HG03060 (cell line): Measurements from ENCODE around the gene PIGR.

ENCODE experiments used
- ATAC-seq: cut with Tn5 transposase; IDR thresholded peaks from one replicate; pipeline ENCODE4 v1.9.1; 2021; ENCODE audit warnings: low read depth, moderate number of reproducible peaks; ENCODE audit not compliant: unreplicated experiment

The PIGR gene

DNA sequence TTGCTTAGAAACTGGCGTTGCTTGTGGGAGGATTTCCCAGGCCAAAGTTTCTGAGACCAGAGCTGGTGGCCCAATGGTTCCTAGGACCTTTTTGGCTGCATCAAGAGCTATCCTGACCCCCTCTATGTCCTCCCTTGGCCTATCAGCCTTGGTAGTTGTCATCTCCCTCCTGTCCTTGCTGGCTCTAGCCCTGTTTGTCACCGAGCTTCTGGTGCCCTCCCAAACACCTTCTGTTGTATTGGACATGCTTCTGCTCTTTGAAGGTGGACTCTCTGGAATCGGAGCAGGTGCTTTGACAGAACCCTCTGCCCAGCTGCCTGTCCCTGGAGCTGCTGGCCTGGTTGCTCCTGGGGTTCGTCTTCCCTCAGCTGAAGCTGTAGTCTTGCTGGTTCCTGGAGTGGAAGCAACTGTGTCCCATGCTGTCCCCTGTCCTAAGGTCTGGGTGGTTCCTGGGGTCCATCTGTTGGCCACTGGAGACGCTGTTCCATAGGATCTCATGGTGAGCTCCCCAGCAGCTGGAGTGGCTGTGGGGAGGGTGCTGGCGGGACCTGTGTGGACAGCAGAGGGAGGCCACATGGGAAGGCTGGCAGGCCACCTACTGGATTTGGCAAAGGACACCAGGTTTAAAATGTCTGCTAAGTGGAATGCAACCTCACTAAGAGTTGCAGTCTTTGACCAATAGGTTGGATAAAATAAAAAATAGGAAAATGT lies 14.6 kb upstream of the PIGR start:
- ATAC-seq = no peak

DNA sequence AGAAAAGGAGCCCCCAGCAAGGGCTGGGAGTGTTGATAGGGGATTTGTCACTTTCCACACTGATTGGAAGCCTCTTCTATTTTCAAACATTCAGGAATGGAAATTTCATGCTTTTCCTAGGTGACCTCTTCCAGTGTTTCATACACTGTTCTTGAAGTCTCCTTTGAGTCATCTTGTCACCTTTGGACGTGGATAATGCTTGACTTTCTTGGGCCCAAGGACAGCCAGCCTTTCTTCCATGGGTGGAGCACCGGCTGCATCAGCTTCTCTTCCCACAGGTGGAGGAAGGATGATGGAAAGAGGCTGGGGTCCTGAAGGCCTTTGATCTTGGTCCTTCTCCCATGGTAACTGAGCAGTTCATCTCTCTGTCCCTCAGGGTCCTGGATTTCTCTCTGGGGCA lies 11.9 kb upstream of the PIGR start:
- ATAC-seq = no peak

DNA sequence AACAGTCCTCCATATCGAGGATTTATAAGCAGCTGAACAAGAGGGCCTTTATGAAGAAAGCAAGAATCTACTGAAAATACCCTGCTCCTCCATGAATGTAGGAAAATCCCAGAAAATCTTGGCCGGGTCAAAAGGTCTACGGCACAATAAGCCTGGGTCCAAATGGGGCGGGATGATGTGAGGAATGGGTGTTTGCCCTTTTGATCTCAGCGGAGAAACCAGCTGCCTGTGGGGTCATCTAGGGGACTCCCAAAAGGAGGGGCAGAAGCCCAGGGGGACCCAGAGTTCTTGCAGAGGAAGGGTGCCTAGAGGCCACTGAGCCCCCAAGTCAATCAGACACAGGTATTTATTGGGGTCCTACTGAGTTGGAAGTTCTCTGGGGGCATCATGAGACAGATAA lies 11.4 kb upstream of the PIGR start:
- no peak for ATAC-seq

DNA sequence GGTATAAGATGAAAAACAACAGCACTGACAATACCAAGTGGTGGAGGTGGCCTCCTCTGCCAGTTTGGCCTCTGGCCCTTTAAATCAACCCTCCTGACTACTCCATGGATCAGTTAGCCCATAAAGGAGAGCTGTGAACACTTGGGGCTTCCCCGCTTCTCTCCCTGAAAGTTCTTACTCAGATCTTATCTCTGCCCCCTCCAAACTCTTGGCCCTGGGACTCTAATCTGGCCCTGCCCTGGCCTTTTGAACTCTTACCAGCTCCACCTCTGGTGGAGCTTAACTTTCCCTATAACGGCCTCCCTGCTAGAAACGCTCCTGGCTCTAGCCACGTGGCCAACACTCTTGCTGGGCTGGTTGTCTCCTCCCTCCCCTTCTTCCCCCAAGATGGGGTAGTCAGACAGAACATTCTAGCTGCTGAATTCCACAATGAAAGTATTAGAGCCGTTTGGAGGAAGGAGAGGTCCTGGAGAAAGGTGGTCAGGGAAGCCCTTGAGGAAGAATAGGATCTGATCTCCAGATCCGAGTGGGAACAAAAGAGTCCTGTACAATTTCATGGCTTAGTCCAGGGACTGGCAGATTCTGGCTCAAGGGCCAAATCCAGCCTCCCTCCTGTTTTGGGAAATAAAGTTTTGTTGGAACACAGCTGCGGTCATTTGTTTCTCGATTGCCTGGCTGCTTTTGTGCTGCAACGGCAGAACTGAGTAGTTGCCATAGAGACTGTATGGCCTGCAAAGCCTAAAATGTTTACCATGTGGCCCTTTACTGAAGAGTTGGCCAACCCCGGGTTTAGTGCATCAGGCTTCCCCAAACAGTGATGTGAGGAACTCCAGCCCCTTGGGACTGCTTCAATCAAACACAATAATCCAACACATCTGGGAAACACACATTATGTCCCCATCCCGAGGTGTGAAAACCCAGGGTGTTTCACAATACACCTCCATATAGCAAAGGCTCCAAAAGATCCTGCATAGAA lies 9.5 kb upstream of the PIGR start:
- no peak for ATAC-seq

DNA sequence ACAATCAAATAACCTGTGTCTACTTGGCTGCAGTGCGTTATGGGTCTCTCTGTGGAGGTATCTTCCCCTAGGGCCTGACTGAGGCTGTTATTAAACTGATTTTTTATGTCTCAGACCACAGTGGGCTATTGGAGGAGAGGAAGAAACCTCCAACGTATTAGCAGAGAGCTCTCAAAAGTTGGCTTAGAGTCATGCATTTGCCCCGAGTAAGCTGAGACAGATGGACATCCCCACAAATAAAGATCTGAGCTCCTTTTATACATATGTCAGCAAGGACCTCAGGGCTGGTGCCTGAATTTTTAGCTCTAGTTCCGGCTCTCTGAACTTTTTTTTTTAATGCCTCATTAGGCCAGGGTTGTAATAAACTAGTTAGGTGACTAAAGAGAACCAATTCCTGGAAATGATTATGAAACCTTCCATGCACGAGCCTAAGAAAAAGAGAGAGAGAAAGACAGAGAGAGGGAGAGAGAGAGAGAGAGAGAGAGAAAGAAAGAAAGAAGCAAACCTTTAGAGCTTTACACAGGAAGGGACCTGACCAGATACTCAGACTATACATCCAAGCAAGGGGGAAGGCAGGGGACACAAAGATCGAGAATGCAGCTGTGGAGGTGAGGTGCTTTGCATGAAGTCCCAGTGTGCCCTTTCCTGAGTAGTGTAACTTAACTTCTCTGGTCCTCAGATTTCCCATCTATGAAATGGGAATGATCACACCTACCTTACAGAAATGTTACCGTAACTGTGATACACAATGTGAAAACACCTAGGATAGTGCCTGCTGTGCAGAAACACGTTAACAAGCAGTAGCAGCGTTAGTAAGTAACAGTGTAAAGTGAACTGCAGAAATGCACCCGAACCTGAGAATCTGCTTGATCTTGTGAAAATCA lies 8.4 kb upstream of the PIGR start:
- ATAC-seq = no peak

DNA sequence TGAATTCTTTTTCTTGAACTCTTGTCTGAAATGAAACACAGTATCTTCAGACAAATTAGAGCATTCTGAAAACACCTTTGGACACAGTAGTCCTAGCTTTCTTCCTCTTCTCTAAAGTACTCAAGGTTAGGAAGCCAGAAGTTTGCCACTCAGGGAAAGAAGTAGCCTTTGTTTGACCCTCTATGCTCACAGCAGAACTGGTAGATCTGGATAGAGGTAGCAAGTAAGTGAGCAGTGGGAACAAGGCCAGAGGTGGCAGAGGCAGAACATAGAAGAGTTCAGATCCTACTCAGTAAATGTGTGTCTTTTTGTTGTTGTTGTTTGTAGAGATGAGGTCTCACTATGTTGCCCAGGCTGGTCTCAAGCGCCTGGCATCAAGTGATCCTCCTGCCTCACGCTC lies 7.4 kb upstream of the PIGR start:
- no peak for ATAC-seq

DNA sequence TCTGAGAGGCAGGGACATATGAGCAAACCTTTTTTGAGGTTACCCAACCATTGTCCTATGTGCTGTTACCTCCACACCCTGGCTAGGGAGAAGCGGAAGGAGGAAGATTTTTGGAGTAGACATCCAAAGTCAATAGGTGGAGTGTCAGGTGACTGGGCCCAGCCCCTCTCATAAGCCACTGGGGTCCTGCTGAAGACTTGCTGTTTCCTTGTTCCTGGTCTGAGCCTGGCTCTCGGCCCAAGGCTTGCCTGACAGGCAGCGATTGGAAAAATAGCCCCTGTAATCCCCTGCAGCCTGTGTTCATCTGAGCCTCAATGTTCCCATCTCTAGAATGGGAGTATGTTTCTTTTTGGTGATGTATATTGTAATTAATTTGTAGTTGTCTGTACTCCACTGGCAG lies 6.9 kb upstream of the PIGR start:
- ATAC-seq = no peak

DNA sequence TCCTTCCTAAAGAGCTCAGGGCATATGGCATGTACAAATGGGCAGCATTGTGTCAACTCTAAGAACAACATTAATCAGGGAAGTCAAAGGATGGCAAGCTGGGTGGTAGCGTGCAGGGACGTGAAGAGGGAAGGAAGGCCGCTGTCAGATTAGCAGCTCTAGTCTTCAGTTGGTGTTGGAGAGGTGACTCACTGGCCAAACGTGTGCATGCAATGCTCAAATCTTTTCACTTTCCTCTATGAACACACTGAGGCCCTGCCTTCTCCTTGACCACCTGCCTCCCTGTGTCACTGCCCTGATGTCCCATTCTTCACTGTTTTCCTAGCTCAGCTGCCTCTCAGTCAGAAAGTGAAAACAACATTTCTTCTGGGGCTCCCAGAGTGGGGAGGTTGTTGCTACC lies 5.9 kb upstream of the PIGR start:
- ATAC-seq = no peak

DNA sequence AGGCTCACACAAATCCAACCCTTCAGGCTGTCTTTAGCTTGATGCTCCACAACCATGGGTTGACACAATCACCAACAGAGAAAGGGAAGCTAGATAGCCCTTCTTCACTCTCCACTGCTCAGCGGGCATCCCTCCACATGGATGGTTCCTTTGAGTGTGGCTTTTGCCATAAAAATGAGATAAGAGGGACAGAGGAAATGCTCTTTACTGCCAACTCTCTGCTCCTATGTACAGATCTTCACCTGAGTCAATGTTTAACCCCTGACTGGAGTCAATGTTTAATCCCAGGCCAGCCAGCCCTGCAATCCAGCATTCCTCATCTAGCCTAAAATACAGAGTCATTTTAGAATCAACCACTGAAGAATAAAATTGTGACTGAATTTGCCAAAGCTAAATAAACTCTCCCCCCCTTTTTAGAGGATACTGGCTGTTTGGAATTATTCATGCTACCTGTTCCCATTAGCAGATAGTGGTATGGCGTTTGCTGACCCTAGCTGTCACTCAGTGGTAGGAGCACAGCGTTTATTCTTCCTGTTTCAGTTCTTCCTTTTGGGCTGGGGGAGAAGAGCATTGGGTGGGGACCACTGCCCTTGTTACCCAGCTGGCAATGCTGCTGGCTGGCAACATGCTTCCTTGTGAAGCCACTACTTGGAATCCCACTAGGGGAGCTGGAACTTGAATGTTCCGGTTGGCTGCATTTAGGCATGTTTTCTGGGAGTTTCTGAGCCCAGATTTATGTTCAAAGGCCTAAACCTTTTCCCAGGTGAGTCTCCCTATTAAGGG lies 5.2 kb upstream of the PIGR start:
- no peak for ATAC-seq

DNA sequence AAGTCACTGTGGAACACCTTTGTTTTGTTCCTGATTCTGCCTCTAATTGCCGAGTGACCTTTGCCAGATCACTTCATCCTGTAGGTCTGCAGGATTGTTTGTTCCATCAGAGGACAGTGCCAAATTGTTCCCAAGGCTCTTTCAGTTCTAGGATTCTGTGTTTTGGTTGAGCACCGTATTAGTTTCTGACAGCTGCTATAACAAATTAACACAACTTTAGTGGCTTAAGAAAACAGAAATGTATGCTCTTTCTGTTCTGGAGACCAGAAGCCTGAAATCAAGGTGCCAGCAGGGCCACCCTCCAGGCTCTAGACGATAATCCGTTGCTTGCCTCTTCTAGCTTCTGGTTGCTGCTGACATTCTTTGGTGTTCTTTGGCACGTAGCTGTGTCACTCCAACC lies 3.4 kb upstream of the PIGR start:
- no peak for ATAC-seq

DNA sequence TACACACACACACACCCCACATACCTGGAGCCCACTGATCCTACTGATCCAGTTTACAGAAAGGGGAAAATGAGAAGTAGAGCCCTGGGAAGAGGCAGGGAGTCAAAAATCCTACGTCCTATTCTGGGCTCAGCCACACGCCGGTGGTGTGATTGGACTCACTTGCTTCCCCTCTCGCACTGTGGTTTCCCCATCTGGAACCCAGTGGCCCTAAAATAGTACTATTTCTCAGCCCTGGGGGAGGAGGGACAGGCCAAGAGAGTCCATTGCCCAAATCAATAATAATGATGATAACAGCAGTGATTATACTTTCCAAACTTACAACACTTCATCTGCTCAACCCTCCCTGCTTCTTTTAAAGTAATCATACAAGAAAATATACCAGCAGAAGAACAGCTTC lies 2.9 kb upstream of the PIGR start:
- ATAC-seq = no peak

DNA sequence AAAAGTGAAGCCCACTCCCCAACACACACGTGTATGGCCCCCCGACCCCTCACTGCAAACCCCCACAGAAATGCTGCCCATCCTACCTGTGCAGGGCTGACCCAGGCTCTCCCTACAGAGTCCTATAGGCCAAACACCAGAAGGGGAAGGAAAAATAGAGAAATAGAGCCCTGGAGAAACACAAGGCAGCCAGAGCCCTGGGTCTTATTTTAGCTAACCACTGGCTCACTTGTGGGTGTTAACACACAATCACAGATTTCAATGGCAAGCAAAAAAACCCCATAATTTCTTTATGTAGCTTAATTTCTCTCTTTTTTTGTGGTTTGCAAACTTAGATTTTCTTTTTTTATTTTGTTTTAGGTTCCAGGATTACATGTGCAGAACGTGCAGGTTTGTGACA lies 989 bp upstream of the PIGR start:
- ATAC-seq = no peak

DNA sequence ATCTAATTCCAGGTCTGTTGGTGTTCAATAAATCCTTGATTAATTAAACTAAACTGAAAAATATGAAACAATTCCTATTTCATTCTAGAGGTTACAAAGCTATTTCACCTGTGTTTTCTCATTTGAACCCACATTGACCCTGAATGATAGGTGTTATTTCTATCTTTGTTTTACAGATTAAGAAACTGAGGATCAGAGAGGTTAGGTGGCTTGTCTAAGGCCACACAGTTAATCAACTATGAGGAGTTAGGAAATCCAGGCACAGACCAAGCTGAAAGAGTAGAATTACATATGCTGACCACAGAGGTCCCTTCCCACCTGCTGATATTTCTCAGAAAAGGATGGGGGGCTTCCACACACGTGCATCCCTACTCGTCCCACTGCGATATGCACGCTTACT lies 487 bp downstream of the PIGR start:
- no peak for ATAC-seq

DNA sequence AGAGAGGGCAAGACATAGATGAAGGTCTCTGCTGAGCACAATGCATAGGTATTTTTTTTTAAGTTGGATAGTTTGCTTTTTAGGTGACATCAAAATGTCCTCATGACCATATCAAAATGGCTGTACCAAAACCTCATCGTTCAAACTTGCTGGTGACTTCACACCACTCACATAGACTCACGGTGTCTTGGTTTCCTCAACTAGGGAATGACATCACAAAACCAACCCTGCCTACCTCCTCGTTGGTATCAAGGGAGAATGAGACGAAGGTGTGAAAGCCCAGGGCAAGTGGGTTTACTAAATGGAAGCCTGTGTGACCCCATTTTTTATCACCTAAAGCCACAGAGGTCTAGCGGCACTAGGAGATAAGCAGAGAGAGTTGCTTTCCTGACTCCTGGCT lies 1.6 kb downstream of the PIGR start:
- ATAC-seq = no peak

DNA sequence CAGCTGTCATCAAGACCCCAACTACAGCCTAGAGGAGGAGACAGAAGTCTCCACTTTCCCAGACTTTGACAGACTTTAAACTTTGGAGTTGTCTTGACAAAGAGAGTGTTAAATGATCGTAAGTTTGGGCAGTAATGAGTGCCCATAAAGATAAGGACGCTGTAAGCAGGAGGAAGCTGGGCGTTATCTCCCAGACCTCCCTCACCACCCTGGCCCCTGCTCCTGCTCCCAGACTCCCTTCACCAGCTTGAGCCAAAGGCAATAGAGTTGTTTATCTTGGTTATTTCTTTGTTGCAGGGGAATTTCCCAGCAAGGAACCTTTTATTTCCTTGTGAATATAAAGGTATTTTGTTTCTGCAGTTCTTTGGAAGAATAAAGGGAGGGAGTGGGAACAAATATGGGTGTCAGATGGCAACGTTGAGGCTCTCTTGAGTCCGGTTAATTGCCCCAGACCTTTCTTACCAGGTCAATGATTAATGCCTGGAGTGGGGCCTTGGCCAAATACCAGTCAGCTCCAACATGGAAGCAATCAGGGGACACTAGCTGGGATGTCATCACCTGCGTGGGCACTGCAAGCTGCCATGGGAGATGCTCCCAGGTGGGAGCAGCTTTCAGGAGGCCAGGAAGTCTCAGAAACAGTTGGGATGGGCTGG lies 4.4 kb downstream of the PIGR start:
- no peak for ATAC-seq

DNA sequence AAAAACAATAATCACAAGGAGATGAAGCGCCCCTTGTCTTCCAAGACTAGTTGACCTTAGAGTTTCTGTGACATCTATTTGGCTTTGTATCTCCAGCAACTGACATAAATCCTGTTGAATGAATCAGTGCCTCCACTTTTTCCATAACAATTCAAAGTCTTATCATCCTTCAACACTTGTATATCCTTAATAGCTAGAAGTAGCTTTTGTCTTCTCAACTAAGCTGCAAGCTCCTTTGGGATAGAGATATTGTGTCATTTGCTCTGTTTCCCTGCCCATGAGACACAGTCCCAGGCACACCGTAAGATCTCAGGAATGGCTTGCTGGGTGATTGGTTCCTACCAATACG lies 5.7 kb downstream of the PIGR start:
- ATAC-seq = no peak

DNA sequence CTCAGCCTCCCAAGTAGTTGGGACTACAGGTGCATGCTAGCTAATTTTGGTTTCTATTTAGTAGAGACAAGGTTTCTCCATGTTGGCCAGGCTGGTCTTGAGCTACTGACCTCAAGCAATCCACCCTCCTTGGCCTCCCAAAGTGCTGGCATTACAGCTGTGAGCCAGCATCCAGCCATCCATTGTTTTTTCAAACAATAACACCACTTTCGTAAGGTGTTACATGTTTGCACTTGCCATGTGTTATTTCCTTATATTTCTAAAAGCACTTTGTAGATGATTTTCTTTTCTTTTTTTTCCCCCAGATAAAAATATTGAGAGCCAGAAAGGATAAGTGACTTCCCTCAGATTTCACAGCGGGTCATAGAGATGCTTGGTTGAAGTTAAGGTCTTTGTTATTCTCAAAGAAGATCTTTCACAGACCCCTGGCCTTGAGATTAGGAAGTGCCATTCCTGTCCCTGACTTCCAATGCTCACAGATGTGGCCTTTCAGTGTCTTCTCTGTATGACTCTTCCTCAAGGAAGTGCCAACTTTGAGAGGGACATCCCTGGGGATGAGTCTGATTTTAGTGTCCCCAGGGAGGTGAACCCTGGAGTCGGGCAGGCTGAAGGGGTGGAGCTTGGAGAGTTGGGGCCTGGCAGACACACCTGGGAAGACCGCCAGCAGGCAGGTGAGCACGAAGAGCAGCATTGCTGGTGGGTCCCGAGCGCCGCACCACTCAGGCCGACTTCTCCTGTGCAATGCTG lies 6.3 kb downstream of the PIGR start:
- ATAC-seq = no peak

DNA sequence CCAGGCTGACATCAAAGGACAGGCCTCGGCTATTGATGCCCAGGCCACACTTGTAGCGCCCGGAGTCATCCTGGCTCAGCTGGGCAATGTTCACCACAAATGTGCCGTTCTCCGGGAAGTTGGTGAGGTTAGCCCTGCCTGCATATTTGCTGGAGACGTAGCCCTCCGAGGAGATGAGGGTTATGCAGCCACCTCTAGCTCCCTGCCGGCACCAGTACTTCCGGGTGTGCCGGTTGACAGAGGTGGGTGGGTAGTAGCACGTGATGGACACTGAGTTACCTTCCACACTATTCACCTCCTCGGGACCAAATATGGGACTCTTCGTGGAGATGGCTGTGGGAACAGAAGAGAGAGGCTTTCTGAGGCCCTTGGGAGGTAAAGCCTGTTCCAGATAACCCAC lies 7.1 kb downstream of the PIGR start:
- ATAC-seq = no peak

DNA sequence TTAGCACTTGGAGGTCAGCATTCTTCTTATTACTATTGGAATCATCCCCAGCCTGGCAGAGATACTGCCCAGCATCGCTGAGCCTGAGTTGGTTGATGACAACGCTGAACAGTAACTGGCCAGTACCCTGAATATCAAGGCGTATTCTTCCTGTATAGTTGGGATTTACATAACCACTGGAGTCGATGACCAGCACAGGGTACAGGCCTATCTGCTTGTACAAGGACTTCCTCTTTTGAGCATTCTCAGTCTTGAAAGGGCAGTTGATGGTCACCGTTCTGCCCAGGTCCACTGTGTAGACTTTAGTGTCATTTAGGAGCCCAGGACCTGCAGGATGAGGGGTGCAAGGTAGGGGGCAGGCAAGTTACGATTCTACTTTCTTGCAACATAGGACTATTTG lies 8.8 kb downstream of the PIGR start:
- ATAC-seq = no peak
